Measurements from ENCODE around the gene KRTAP12-2. TPM values are rescaled to one million over a fixed set of nuclear protein-coding genes. Genes with fewer than 3 reads are reported as not detected.

KRTAP12-2 gene
- total RNA-seq, 2 donors from 2014 or later, result not detected

DNA sequence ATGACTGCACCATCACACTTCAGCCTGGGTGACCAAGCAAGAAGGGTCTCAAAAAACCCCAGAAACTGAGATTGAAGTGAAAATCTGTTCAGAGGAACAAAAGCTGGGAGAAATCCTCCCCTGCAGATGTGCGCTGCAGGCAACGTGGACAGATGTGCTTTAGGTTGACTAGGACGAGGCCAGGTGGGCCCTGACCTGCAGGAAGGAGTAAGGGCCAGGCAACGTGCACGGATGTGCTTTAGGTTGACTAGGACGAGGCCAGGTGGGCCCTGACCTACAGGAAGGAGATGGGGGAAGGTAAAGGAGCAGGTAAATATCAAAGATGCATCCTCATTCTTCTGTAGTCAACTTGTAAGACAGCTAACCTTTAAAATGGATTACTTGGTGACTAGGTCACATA lies 17.8 kb upstream of the KRTAP12-2 start:
- H3K4me1 ChIP-seq (ENCODE audit: control insufficient read depth, insufficient read depth, low read length), result peaks cover 12% of the 10 kb centered on the region
- TF ChIP-seq, protein P1, sequence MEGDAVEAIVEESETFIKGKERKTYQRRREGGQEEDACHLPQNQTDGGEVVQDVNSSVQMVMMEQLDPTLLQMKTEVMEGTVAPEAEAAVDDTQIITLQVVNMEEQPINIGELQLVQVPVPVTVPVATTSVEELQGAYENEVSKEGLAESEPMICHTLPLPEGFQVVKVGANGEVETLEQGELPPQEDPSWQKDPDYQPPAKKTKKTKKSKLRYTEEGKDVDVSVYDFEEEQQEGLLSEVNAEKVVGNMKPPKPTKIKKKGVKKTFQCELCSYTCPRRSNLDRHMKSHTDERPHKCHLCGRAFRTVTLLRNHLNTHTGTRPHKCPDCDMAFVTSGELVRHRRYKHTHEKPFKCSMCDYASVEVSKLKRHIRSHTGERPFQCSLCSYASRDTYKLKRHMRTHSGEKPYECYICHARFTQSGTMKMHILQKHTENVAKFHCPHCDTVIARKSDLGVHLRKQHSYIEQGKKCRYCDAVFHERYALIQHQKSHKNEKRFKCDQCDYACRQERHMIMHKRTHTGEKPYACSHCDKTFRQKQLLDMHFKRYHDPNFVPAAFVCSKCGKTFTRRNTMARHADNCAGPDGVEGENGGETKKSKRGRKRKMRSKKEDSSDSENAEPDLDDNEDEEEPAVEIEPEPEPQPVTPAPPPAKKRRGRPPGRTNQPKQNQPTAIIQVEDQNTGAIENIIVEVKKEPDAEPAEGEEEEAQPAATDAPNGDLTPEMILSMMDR (conservative IDR thresholded peaks at IDR 0.05), result no peak
- no peak overlapping the region for H3K4me3 Mint-ChIP-seq
- no peak overlapping the region for H3K4me3 ChIP-seq (ENCODE audit: low read length)
- H3K36me3 Mint-ChIP-seq (ENCODE audit: low read depth), result no peaks in the 10 kb centered on the region
- H3K9ac ChIP-seq (ENCODE audit: extremely low read depth, low read length, poor library complexity, severe bottlenecking), result no peak overlapping the region
- H3K36me3 ChIP-seq (ENCODE audit: control insufficient read depth, insufficient read depth, low read length), result no peaks in the 10 kb centered on the region
- no peak overlapping the region for H3K27ac Mint-ChIP-seq
- H3K27me3 Mint-ChIP-seq (ENCODE audit: insufficient read depth), result peaks cover 33% of the 10 kb centered on the region
- no peaks in the 10 kb centered on the region for H3K27me3 ChIP-seq (ENCODE audit: control insufficient read depth, insufficient read depth, low read length, poor library complexity, severe bottlenecking)
- no peak overlapping the region for H3K27ac ChIP-seq (ENCODE audit: low read depth, low read length)
- H3K9me3 Mint-ChIP-seq, result no peaks in the 10 kb centered on the region
- no peak for DNase-seq
- peaks cover 26% of the 10 kb centered on the region for H3K4me1 Mint-ChIP-seq
- WGBS, 2 experiments (ENCODE audit: insufficient coverage in 1 of 2, insufficient read length in 1 of 2), result 77 to 80% methylated on average over 5 to 6 of the region's 6 CpGs
- no peaks in the 10 kb centered on the region for H3K9me3 ChIP-seq (ENCODE audit: control insufficient read depth, low read length)

DNA sequence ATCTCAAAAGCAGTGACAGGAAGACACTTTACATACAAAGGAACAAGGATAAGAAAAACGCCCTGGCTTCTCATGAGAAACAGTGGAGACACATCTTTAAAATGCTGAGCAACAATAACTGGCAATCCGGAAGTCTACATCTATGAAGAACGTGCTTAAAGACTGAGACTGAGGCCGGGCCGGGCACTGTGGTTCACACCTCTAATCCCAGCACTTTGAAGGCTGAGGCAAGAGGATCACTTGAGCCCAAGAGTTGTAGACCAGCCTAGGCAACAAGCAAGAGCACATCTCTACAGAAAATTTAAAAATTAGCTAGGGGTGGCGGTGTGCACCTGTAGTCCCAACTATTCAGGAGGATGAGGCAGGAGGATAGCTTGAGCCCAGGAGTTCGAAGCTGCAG lies 17.4 kb upstream of the KRTAP12-2 start:
- Mint-ChIP-seq H3K4me3 (no peak overlapping the region), H3K27ac (no peak overlapping the region), H3K27me3 (ENCODE audit: insufficient read depth) (peaks cover 33% of the 10 kb centered on the region), H3K9me3 (no peaks in the 10 kb centered on the region), H3K4me1 (peaks cover 26% of the 10 kb centered on the region), H3K36me3 (ENCODE audit: low read depth) (no peaks in the 10 kb centered on the region)
- DNase-seq, result no peak
- TF ChIP-seq, protein P1 (conservative IDR thresholded peaks at IDR 0.05), result no peak
- no peaks in the 10 kb centered on the region for H3K27me3 ChIP-seq (ENCODE audit: control insufficient read depth, insufficient read depth, low read length, poor library complexity, severe bottlenecking)
- peaks cover 12% of the 10 kb centered on the region for H3K4me1 ChIP-seq (ENCODE audit: control insufficient read depth, insufficient read depth, low read length)
- no peak overlapping the region for H3K9ac ChIP-seq (ENCODE audit: extremely low read depth, low read length, poor library complexity, severe bottlenecking)
- H3K4me3 ChIP-seq (ENCODE audit: low read length), result no peak overlapping the region
- 85 to 88% methylated on average over 7 of the region's 7 CpGs for WGBS, 2 experiments (ENCODE audit: insufficient coverage in 1 of 2, insufficient read length in 1 of 2)
- H3K36me3 ChIP-seq (ENCODE audit: control insufficient read depth, insufficient read depth, low read length), result no peaks in the 10 kb centered on the region
- no peak overlapping the region for H3K27ac ChIP-seq (ENCODE audit: low read depth, low read length)
- no peaks in the 10 kb centered on the region for H3K9me3 ChIP-seq (ENCODE audit: control insufficient read depth, low read length)

DNA sequence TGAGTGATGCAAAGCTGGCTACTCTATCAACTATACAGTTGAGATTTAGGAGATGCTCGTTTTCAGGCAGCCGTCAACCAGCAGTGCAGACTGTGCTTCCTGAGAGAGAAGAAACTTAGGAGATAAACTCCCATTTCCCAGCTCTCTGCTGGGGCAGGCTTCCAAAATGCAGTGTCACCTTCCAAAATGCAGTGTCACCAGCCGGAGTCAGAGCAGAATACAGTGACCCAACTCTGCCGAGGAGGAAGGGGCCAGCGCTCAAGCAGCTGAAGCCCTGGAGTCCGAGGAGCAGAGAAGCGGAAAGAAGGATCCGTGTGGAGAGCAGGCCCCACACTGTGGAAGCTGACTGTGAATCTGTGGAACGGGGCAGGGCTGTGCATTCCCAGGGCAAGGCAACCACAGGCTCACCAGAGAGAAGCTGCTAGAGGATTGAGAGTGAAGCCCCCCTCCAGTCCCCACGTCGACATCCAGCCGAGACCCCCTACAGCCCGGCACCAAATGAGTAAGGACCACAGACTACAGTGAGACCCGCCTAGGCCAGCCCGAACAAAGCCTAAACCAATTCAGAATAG lies 15.9 kb upstream of the KRTAP12-2 start:
- TF ChIP-seq, protein P1 (conservative IDR thresholded peaks at IDR 0.05), result no peak
- peaks cover 28% of the 10 kb centered on the region for H3K27me3 Mint-ChIP-seq (ENCODE audit: insufficient read depth)
- H3K27ac ChIP-seq (ENCODE audit: low read depth, low read length), result no peak overlapping the region
- no peaks in the 10 kb centered on the region for H3K36me3 Mint-ChIP-seq (ENCODE audit: low read depth)
- no peaks in the 10 kb centered on the region for H3K27me3 ChIP-seq (ENCODE audit: control insufficient read depth, insufficient read depth, low read length, poor library complexity, severe bottlenecking)
- no peak for DNase-seq
- H3K9me3 ChIP-seq (ENCODE audit: control insufficient read depth, low read length), result no peaks in the 10 kb centered on the region
- H3K4me3 Mint-ChIP-seq, result no peak overlapping the region
- WGBS, 2 experiments (ENCODE audit: insufficient coverage in 1 of 2, insufficient read length in 1 of 2), result 88 to 91% methylated on average over 14 to 15 of the region's 15 CpGs
- H3K4me1 ChIP-seq (ENCODE audit: control insufficient read depth, insufficient read depth, low read length), result peaks cover 9% of the 10 kb centered on the region
- H3K9me3 Mint-ChIP-seq, result no peaks in the 10 kb centered on the region
- H3K36me3 ChIP-seq (ENCODE audit: control insufficient read depth, insufficient read depth, low read length), result no peaks in the 10 kb centered on the region
- H3K4me3 ChIP-seq (ENCODE audit: low read length), result no peak overlapping the region
- H3K9ac ChIP-seq (ENCODE audit: extremely low read depth, low read length, poor library complexity, severe bottlenecking), result no peak overlapping the region
- H3K4me1 Mint-ChIP-seq, result peaks cover 21% of the 10 kb centered on the region
- peak overlapping the region; percentile 13 for H3K27ac Mint-ChIP-seq
